ENCODE results near the gene RUNX3.

Gene RUNX3

GRCh38 chr1:24878045-24878444, 52.0 kb downstream of the RUNX3 start:
- no peak for DNase-seq

DNA sequence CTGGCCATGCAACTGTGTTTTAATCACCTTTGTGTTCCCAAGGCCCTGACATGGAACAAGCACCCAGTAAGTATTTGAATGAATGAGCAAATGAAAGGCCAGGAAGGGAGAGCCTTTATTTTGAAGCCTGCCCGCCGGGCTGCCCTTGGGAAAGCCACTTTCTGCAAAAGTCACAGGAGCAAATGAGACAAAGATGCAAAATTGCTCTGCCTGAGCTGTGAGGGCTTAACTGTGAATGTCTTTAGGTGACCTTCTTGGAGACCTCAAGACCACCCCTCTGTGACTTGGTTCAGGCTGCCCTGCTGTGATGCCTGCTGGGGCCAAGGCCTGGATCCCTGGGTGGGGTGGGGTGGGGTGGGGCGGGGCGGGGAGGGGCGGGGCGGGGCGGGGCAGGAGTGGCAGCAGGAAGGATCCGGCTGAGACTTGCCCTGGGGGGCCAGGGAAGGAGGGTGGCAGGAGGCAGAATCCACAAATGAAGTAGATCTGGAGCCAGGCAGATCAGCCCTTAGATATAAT, 54.0 kb downstream of the RUNX3 start:
- DNase-seq, result no peak

DNA sequence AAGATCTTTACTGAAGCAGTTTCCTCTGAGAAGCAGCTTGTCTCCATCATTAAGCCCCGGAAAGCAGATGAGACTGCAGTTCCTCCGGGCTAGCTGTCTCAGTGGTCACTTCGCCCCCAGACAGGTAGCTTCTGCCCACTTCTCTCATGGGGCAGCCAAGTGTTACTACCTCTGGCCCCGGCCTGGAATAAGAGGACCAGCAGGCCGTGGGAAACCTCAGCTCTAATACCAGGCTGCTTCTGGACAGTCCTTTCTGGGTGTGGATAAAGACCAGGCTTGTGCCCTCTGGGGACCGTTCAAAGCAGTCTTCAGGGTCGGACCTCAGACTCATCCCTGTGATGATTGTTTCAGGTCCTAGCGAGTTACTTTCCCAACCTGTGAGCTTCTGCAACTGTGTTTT, 54.8 kb downstream of the RUNX3 start:
- DNase-seq, result no peak

GRCh38 chr1:24874611-24875234, 55.4 kb downstream of the RUNX3 start:
- DNase-seq, result no peak

- DNase-seq, result no peak
These were observed 56.0 kb downstream of the RUNX3 start for GRCh38 chr1:24874056-24874455.

DNA sequence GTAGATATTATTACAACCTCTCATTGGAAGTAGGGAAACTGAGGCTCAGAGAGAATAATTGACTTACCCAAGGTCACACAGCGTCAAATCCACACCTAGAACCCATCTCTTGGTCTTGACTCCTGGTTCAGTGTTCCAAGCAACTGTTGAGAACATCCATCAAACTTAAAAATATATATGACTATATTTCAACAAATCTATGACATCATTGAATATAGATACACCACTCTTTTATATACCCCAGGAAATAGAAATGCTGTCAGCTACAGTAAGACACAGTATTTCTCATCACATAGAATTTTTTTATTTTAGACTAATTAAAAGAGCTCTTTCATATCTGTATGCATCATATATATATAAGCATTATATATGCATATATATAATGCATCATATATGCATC, 56.9 kb downstream of the RUNX3 start:
- DNase-seq, result no peak

DNA sequence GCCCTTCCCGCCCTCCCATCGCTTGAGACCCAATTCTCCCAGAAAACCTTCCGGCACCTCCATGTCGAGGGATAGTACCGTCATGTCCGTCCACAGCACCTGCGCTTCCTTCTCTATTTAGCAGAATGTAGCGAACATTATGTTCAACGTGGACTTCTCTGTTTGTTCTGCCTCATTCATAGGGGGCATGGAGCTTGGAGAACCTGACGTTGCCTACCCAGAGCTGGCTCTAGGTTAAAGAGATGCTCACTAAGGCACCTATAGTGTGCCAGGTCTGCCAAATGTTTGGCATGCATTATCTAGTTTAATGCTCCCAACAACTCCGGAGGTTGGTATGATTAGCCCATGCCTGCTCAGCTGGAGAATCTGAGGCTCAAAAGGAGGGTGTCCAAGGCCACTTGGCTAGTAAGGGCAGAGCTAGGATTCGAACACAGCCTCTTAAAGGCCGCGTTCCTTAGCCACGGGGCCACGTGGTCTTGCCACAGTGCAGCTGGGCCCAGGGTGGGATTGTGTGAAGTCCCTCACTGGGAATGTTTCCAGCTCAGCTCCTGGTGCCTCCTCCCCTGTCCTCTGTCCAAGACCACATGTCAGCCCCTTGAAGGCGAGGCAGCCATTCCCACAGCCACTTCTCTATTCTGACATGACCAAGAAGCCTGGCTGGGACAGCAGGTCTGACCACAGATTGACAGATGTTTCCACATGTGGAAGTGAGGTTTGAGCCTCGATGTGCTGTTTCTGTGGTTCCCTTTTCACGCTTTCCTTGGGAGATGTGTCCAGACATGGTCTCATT, 57.8 kb downstream of the RUNX3 start:
- no peak for DNase-seq

GRCh38 chr1:24871306-24871901, 58.7 kb downstream of the RUNX3 start:
- no peak for DNase-seq

DNA sequence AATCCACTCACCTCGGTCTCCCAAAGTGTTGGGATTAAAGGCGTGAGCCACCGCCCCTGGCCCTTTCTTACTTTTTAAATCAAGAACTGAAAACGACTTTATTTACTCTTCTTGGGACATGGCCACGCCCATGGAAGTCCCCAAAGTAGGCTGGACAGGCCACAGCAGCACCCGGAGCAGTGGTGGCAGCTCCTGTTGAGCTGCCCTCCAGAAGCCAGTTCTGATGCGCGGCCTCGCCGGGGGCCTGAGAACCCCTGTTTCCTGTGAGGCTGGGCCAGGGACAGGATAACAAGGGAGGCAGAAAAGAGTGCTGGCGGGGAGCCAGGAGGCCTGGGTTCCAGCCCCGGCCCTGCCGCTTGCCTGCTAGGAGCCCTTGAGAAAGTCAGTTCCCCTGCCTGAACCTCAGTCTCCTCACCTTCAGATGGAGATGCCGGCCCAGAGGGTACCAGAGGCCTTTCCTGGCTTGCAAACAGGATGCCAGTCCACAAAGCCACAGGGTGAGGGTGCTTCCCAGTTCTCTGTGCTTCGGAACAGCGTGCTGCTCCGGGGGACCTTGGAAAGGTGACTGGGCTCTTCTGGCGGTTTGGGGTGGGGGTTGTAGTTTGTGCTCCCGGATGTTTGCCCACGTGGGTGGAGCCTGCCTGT, 59.4 kb downstream of the RUNX3 start:
- DNase-seq, result no peak

DNA sequence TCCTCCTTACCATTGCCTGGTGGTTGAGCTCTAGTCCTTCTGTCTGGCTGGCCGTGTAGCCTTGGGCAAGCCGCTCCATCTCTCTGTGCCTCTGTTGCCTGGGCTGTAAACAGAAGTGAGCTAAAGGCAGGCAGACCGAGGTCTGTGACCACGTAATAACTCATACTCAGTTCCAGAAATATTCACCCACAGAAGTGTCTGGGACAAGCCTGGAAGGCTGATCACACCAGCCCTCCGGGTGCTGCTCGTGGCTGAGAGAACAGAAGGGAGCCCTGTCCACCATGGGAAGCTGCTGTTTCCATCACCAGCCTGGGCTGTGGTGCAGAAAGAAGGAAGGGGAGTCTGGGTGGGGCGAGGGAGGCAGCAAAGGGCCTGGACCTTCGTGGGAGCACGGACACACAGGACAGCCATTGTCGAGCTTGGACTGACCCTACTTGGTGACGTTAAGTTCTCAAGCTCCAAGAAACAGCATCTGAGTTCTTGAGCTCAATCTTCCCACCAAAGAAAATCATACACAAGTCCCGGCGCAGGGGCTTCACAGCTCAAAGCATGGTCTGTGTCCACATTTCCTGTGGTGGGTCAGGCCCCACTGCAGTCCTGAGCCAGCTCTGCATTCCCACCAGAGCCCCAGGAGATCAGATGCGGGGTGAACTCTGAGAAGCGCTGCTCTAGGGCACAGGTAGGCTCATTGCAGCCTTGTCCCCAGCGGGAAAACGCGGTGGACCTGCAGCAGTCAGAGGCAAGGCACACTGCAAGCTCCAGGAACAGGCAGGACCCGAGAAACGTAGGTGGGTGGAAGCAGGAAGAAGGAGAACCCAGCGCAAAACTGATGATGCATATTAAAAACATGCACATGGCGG, 61.8 kb downstream of the RUNX3 start:
- no peak for DNase-seq

DNA sequence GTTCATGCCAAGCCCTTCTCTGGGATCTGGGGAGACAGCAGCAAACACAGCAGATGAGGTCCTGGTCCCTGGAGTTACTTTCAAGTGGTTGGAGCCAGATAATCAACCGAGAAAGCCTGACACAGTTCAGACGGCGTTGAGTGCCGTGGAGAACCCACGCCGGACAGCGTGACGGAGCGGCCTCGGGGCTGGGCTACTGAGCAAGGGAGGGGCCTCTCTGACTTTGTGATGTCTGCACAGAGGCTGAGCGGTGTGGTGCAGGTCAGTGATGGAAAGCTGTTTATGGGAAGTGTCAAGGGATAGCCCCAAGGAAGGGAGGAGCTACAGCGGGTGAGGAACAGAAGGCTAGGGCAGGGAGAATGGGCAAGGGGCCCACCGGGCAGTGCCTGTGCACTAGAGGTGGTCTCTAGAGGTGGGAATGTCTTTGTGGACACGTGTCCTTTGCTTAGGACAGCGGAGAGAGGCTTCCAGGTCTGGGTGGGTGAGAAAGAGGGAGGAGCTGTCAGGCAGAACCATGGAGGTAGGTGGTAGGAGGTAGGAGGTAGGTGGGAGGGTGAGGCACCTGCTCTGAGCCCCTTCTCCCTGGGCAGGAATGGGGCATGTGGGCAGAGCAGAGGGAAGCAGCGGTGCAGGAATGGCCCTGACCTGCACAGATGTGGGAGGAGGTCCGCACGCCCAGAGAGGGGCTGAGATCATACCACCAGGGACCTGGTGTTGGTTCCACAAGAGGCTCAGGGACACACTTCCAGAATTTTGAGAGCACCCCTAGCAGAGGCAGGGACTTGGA, 62.8 kb downstream of the RUNX3 start:
- DNase-seq, result no peak

GRCh38 chr1:24866211-24867083, 63.6 kb downstream of the RUNX3 start:
- no peak for DNase-seq

DNA sequence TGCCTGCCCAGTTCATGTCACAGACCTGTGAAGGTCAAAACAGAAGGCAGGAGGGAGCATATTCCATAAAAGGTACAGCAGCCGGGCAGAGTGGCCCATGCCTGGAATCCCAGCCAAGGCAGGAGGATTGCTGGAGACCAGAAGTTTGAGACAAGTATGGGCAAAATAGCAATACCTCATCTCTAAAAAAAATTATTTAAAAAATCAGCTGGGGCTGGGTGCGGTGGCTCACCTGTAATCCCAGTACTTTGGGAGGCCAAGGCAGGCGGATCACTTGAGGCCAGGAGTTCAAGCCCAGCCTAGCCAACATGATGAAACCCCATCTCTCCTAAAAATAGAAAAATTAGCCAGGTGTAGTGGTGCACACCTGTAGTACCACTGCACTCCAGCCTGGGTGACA, 64.5 kb downstream of the RUNX3 start:
- DNase-seq, result no peak

GRCh38 chr1:24865168-24865567, 64.9 kb downstream of the RUNX3 start:
- DNase-seq, result no peak

DNA sequence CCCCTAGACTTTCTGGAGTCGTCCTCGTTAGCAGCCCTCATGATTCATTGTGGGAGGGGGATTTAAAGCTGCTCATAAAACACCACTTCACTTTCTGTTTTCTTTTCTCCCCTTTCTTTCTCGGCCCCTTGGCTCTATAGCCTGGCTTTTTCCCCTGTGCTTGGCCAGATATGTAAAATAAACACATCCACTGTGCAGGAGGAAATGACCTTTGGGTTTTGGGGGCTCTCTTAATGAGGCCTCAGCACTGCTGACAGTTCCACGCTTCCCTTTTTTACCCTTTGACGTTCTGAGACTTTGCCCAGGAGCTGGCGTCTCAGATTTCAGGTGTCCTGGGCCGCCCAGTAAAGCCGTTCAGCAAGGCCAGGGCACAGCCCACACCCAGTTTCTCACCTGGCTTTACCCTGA, 65.7 kb downstream of the RUNX3 start:
- no peak for DNase-seq

- no peak for DNase-seq
These were observed 67.1 kb downstream of the RUNX3 start for GRCh38 chr1:24862775-24863483.

DNA sequence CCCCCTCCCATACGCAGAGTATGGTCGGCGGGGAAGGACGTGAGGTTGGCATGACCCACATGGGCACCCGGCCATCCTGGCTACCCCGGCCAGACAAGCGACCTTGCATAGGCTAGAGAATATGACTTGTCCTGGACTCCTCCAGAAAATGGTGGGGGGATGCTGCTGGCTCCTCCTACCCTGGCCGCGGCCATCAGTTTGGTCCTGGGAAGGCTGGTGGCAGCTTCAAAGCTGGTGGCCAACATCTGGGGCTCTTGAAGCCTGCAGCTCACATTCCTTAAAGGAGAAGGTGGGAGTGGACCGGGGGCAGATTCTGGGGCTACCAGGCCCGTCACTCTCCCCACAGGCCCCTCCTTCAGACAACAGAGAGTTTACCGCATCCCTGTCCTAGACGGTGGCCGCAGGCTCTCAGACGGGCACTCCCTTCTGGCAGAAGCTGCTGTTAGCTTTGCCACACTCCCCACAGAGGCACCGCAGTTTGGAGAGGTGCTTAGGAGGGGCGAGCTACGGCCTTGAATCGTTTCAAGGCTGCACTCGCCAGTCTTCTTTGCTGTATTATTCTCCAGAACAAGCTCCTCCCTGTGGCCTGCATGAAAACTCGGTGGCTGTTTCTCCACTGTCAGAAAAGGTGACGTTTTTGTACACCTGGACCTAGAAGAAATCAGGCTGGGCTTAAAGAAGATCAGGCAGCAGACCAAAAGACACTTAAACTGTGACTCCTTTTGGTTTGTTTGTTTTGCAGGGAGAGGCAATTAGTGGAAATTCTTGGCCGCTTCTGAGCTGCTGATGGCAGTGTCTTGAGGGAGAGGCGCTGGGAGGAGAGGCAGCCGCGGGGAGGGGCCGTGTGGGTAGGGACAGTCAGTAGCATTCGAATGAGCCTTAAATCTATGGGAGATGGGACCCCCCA, 68.0 kb downstream of the RUNX3 start:
- DNase-seq, result no peak

- DNase-seq, result no peak
These were observed 69.2 kb downstream of the RUNX3 start for GRCh38 chr1:24860841-24861240.

All from NCI-H1092 (cell line).